Measurements from ENCODE around the gene CERS3.

Gene CERS3

DNA sequence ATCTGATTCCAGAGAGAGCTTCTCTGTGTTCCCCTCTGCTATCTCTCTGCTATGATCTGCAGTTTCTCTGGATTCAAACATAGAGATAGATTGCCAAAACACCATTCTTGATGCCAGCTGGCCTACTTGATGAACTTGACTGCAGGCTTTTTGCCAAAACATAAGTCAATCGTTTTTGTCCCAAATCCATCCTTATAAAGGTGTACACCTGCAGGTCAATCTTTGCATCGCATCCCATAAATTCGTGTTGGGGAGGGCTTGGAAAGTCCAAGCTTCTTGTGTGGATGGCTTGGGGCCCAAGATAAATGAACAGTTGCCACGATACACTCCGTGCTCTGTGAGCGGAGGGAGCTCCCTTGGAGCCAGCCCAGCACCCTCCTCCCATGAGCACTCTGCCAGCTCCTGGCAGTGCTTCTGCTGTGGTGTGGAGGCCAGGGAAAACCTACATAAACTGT is 2.7 kb downstream of the CERS3 start:
- DNase-seq: no peak

DNA sequence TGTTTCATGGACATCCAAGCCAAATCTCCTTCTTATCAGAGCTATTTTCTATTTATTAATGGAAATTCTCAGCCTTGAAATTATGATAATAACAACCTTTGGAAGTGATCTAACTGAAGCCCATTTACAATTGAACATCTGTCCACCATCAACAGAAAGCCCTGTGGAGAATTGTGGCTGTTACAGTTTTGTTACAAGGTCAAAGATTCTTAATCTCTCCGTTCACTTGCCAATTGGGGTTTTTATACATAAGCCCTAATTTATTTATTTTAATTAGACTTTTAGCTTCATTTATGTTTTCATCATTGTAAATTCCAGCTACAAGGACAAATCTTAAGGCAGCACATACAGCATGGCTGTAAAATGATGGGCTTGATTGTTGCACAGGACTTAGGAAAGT is 3.3 kb downstream of the CERS3 start:
- no peak for DNase-seq

GRCh38 chr15:100524326-100524725 is 4.4 kb downstream of the CERS3 start:
- no peak for DNase-seq

- no peak for DNase-seq
These were observed 6.8 kb downstream of the CERS3 start for GRCh38 chr15:100521907-100522306.

DNA sequence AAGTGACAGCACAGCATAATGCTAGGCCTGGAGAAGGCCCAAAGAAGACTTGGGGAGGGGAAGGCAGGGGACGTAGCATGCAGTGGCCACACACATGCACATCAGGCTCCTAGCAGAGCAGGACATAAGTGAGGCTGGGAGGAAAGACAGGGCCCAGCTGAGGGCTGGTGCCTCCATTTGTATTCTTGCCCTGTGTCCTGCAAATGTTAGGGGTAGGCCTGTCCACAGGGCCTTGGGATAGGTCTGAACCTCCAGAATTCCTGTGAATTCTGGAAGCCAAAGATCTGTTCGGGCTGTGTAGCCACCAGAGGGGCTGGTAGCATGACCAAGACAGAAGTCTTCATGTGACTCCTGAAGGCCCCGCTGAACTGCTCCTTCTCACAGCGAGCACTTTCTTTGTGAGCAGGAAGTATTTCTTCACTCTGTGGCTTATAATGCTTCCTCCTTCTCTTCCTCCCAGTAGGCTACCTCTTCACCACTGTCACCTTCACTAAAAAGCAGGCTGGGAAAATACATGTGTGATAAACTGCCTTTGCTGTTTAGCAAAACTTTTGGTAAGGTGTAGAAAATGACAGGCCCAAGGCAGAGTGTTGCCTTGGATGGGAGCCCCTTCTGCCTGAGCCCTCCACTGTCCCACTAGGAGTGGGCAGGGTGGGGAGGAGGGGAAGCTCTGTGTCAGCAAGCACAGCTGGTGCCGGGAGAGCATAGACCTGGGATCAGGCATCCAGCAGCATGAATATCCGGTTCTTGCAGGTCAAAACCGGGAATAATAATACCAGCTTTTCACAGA is 8.4 kb downstream of the CERS3 start:
- DNase-seq: peak; percentile 59

DNA sequence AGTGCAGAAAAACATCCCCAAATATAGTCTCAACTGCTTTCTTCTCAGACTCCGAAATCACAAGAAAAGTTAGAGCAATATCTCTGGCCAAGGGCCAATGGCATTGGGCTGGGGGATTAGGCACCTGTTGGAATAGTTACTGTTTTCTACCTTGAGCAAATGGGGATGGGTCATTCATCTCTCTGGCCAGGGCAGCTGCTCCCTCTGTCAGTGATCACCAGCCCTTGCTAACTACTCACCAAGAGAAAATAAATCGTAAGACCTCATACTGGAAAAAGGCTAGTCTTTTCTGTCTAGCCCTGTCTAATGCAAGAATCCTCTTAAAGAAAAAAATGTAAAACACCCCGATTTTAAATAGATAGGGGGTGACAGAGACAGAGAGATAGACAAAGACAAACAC is 10.9 kb downstream of the CERS3 start:
- no peak for DNase-seq

GRCh38 chr15:100516643-100517512 is 11.9 kb downstream of the CERS3 start:
- no peak for DNase-seq

DNA sequence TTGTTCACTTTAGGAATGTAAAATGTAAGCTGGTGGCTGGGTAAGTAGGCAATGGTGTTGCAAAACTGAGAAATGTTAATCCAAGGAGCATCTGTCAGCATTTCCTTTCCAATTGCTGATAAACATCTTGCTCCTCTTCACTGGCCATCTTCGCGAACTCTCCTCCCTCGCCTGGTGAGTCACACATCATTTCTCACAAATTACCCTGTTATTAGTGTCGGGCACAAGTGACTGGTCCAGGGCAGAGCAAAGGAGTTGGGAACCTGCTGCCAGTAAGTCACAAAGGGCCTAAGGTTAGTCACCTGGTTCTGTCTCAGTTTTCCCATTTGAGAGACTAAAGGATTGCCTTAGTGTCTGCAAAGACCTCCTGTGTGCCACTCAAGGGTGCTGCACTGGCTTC is 13.0 kb downstream of the CERS3 start:
- no peak for DNase-seq

- DNase-seq: no peak
These were observed 20.0 kb downstream of the CERS3 start for GRCh38 chr15:100508641-100509300.

DNA sequence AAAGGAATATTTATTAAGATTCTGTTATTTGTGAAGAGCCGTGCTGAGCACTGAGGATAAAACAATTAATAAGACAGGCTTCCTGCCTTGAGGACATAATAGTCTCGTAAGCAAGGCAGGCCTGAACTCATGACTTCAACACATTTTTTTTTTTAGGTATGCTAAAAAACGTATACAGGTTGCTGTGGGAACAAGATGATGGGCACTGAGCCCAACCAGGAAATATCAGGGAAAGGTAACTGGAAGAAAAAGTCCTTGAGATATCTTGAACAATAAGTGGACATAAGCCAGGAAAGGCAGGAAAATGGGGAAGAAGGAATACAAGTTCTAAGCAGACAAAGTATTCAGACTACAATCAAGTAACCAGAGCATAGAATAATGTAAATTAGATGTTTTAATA is 26.1 kb downstream of the CERS3 start:
- DNase-seq: no peak

DNA sequence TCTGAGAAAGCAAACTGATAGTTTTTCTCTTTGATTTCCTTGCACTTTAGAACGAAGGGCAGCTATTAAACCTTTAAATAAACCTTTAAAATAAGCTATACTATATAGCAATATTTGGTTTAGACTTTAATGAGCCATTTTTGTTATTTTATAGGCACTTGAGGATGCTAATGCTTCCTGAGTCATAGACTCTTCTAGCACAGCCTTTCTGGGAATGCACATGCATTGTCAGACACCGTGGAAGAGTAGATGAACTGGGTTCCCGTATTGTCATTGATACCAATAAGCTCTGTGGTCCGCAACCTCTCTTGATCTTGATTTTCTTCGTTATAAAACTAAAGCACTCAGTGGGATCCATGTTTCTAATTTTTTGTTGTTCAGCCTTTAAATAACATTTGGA is 27.6 kb downstream of the CERS3 start:
- no peak for DNase-seq

DNA sequence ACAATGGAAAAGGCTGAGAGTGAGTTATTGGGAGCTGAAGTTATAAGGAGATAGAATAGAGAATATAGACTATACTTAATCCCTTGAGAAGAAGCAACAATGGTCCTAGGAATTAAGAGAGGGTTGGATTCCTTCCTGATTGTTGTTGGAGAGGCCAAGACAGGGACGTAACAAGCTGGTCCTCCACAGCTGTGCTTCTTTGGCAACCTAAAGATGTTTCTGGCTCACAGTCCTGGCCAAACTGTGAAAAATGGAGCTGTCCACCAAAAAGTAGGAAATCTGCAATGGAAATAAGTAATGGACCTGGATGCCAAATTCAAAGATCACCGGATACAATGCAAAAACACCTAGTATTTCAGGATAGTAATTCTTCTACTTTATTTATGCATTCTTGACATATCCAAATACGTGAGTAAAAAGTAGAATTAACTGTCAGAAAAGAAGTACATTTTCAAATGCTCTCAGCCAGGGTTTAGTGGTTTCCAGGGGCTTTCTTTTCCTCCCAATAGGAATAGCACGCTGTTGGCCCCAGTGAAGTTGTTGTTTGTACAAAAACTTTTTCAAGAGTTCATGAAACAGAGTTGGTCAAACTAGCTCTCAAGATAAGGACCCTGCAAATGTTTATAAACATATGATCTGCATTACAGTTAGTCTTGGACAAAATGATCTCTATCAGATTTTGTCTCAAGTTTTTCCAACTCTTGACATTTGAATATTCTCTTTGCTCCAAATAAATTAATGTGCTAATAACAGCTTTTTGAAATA is 28.3 kb downstream of the CERS3 start:
- DNase-seq: no peak

DNA sequence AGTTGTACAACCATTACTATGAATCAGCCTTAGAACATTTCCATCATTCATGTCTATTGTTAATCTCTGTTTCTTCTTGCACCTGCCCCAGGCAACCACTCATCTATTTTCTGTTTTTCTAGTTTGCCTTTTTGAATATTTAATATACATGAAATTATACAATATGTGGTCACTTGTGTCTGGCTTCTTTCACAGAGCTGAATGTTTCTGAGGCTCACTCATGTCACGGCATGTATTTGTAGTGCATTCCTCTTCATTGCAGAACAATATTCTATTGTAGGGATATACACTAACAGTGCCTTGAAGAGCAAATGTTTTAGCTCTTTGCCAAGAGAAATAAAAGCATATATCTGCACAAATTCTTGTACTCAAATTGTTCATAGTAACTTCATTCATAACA is 32.9 kb downstream of the CERS3 start:
- DNase-seq: no peak

DNA sequence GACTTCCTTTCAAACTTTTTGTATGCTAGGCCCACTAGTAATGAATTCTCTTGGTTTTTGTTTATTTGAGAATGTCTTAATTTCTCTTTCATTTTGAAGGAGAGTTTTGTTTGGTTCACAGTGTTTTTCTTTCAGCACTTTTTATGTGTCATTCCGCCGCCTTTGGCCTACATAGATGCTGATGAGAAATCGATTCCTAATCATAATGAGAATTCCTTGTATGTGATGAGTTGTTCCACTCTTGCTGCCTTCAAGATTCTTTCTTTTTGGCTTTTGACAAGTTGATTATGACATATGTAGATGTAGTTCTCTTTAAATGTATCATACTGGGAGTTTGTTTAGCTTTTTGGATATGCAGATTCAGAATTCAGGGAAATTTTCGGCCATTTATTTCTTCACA is 35.5 kb downstream of the CERS3 start:
- DNase-seq: no peak

GRCh38 chr15:100484443-100484842 is 44.3 kb downstream of the CERS3 start:
- no peak for DNase-seq

- DNase-seq: no peak
These were observed 45.4 kb downstream of the CERS3 start for GRCh38 chr15:100483370-100483769.

DNA sequence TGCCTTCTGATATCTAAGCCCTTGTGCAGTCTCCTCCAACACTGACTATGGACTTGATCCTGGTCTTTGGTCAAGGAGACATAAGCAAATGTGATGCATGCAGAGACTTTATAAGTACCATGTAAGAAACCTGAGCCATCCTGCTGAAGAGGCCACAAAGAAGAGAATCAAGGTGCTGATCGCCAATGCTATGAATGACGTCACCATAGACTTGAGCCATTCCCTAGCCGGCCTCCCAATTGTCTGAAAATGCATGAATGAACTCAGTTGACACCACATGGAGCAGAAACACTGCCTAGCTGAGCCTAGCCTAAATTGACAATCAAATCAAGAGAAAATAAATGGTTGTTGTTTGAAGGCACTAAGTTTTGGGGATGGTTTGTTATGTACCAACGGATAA is 51.9 kb downstream of the CERS3 start:
- DNase-seq: no peak

GRCh38 chr15:100472736-100473135 is 56.0 kb downstream of the CERS3 start:
- DNase-seq: no peak

DNA sequence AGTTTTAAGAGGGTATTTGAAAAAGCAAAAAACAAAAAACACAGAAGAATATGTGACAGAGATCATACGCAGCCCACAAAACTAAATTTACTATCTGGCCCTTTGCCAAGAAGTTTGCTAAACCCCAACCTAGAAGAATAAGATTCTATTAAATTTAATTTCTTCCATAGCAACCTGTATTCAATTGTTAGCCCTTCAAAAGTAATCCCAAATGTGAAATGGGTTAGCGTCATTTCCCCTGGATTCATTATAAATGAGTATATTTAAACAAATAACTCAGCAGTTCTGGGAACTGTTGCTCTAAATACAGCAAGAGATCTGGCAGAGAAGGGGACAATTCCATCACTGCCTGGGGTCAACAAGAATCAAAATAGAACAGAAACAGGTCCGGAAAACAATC is 56.8 kb downstream of the CERS3 start:
- no peak for DNase-seq

DNA sequence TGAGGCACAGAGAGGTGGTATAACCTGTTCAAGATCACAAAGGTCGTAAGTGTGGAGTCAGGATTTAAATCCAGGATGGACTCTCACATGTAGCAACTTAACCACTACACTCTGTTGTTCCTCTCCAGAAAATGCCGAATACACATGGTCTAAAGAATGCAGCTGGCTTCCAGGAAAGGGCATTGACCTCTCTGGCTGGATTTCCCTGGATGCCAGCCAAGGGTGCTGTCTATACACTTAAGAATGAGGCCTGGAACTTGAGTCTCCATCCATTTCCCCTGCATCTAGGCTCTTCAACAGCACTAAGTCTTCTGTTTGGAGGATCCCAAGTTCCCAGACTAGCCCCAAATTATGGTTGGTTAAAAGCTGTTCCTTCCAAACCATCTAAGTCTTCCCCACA is 60.5 kb downstream of the CERS3 start:
- no peak for DNase-seq

DNA sequence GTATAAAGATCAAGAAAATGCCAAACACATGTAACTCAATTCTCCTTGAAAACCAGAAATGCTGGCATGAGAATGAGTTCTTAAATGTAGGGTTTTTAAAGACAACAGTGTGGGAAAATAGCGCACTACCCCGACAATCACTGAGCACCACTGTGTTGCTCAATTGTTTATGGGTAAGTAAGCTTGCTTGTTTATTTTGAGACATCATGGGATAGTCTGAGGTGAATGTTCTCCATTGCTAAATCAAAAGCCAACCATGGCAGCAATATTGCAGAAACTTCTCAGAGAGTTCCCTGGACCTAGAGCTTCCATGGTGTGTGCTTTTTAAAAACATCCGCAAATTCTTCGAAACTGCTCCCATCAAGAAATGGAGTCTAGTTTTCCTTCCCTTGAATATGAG is 62.7 kb downstream of the CERS3 start:
- no peak for DNase-seq

DNA sequence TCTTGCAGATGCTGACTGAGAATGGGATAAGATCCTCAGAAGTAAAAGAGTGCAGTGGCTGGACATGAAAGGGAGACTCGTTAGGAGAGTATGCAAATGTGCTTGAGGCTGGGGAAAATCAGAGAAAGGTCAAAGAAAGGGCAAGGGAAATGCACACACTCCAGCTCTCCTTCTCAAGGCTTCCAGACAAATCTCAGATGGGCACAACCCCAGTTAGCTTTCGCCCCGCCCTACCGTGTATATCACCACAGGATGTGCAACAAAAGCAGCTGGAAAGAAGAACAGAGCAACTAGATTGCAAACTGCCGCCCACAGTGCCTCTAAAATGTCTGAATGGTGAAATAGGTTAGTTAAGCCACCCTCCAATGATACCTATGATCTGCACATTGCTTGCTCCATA is 63.9 kb downstream of the CERS3 start:
- no peak for DNase-seq

DNA sequence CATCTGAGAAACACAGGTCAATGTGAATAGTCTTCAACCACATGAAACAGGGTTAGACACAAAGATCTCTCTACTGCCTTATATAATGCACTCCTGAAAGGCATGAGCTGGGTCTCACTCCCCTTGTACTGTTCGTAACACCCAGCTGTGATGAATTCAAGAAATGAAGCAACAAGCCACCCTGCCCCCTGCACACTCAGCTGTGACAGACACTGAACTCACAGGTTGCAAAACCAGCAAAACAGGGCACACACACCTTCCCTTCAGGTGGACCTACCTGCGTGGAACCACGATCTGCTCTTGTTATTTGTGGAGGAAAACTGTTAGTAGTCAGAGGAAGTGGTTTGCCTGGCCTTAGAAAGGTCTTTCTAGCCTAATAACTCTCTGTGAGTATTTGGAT is 64.5 kb downstream of the CERS3 start:
- DNase-seq: no peak
